HEK293 (cell line): ENCODE results near the gene MEAF6.

ENCODE experiments used
- CTCF ChIA-PET: fragments of 350-600 bp; formaldehyde crosslinking; extraction: SDS; loops from one replicate; lab custom pipeline; 2021; ENCODE audit warnings: antibody characterized with exemption; lab: Yijun Ruan, JAX
- POLR2A ChIA-PET: fragments of 300-600 bp; formaldehyde crosslinking; extraction: SDS; loops from one replicate; lab custom pipeline; 2020; ENCODE audit warnings: antibody characterized with exemption, inconsistent platforms; lab: Yijun Ruan, JAX
- H3K27ac ChIP-seq: fragments of 200-500 bp; sonication (Bioruptor generic); 2 replicates; pipeline ENCODE4 v1.5.1; 2014; ENCODE audit warnings: low read depth, low read length, control low read depth, inconsistent platforms; ENCODE audit errors: extremely low read depth
- H3K36me3 ChIP-seq, 2 experiments: fragments of 200-500 bp in 1 of 2; sonication (Bioruptor generic) in 1 of 2; 1 replicate in 1 of 2; 2 replicates in 1 of 2; pipeline ENCODE4 v1.5.1; 2014 to 2017; ENCODE audit warnings: inconsistent platforms in 2 of 2, low read length in 2 of 2; ENCODE audit not compliant: control insufficient read depth in 2 of 2, insufficient read depth in 1 of 2
- H3K4me1 ChIP-seq: fragments of 200-500 bp; sonication (Bioruptor generic); 2 replicates; pipeline ENCODE4 v1.5.1; 2014; ENCODE audit warnings: mild to moderate bottlenecking, low read length, inconsistent platforms; ENCODE audit not compliant: control insufficient read depth, insufficient read depth
- H3K4me3 ChIP-seq: 2 replicates; pipeline ENCODE4 v1.5.1; 2011; ENCODE audit warnings: low read depth, mild to moderate bottlenecking, control low read depth, low read length, moderate library complexity
- H3K9me3 ChIP-seq: fragments of 200-500 bp; sonication (Bioruptor generic); 2 replicates; pipeline ENCODE4 v1.5.1; 2014; ENCODE audit warnings: low read depth, low read length, inconsistent platforms; ENCODE audit not compliant: control insufficient read depth, insufficient read depth
- KLF17 ChIP-seq: fragments of 450-650 bp; formaldehyde crosslinking; IDR thresholded peaks from 2 replicates; pipeline ENCODE4 v1.5.1; 2016; ENCODE audit warnings: missing biosample characterization, missing genetic modification characterization
- PATZ1 ChIP-seq: fragments of 450-650 bp; formaldehyde crosslinking; IDR thresholded peaks from 2 replicates; pipeline ENCODE4 v1.5.1; 2016; ENCODE audit warnings: missing biosample characterization, missing genetic modification characterization
- SP3 ChIP-seq: fragments of 450-650 bp; formaldehyde crosslinking; IDR thresholded peaks from 2 replicates; pipeline ENCODE4 v1.5.1; 2016; ENCODE audit warnings: missing biosample characterization, missing genetic modification characterization
- SP7 ChIP-seq: fragments of 450-650 bp; formaldehyde crosslinking; IDR thresholded peaks from 2 replicates; pipeline ENCODE4 v1.5.1; 2016; ENCODE audit warnings: missing biosample characterization, missing genetic modification characterization
- ZFHX2 ChIP-seq: fragments of 450-650 bp; formaldehyde crosslinking; conservative IDR thresholded peaks from 2 replicates; pipeline ENCODE4 v1.5.1; 2016; ENCODE audit warnings: missing biosample characterization, missing genetic modification characterization
- ZIC2 ChIP-seq: fragments of 450-650 bp; formaldehyde crosslinking; IDR thresholded peaks from 2 replicates; pipeline ENCODE4 v1.5.1; 2016; ENCODE audit warnings: missing biosample characterization, missing genetic modification characterization
- ZNF2 ChIP-seq: fragments of 450-650 bp; formaldehyde crosslinking; IDR thresholded peaks from 2 replicates; pipeline ENCODE4 v1.5.1; 2016; ENCODE audit warnings: missing biosample characterization, missing genetic modification characterization
- ZNF324 ChIP-seq: fragments of 450-650 bp; formaldehyde crosslinking; IDR thresholded peaks from 2 replicates; pipeline ENCODE4 v1.5.1; 2016; ENCODE audit warnings: missing biosample characterization, missing genetic modification characterization
- ZNF341 ChIP-seq: fragments of 450-650 bp; formaldehyde crosslinking; IDR thresholded peaks from 2 replicates; pipeline ENCODE4; 2016; ENCODE audit warnings: low read depth, missing biosample characterization, missing genetic modification characterization
- ZNF366 ChIP-seq: fragments of 450-650 bp; formaldehyde crosslinking; conservative IDR thresholded peaks from 2 replicates; pipeline ENCODE4 v1.5.1; 2016; ENCODE audit warnings: missing biosample characterization, missing genetic modification characterization
- ZNF473 ChIP-seq: fragments of 450-650 bp; formaldehyde crosslinking; IDR thresholded peaks from 2 replicates; pipeline ENCODE4 v1.5.1; 2017; ENCODE audit warnings: missing biosample characterization, missing genetic modification characterization
- ZNF692 ChIP-seq: fragments of 450-650 bp; formaldehyde crosslinking; IDR thresholded peaks from 2 replicates; pipeline ENCODE4 v1.5.1; 2016; ENCODE audit warnings: missing biosample characterization, missing genetic modification characterization
- ZNF704 ChIP-seq: fragments of 450-650 bp; formaldehyde crosslinking; IDR thresholded peaks from 2 replicates; pipeline ENCODE4 v1.5.1; 2016; ENCODE audit warnings: missing biosample characterization, missing genetic modification characterization
- ZNF707 ChIP-seq: fragments of 450-650 bp; formaldehyde crosslinking; IDR thresholded peaks from 2 replicates; pipeline ENCODE4 v1.5.1; 2016; ENCODE audit warnings: missing biosample characterization, missing genetic modification characterization
- ZSCAN23 ChIP-seq: fragments of 450-650 bp; formaldehyde crosslinking; IDR thresholded peaks from 2 replicates; pipeline ENCODE4 v1.5.1; 2016; ENCODE audit warnings: missing biosample characterization, missing genetic modification characterization
- TF ChIP-seq, protein P1 (sequence below): fragments of 450-650 bp; formaldehyde crosslinking; IDR thresholded peaks from 2 replicates; pipeline ENCODE4 v1.5.1; 2016; ENCODE audit warnings: missing biosample characterization, missing genetic modification characterization, borderline replicate concordance
- TF ChIP-seq, protein P2 (sequence below): fragments of 450-650 bp; formaldehyde crosslinking; IDR thresholded peaks from 2 replicates; pipeline ENCODE4 v1.5.1; 2016; ENCODE audit warnings: missing biosample characterization, missing genetic modification characterization

The MEAF6 gene

DNA sequence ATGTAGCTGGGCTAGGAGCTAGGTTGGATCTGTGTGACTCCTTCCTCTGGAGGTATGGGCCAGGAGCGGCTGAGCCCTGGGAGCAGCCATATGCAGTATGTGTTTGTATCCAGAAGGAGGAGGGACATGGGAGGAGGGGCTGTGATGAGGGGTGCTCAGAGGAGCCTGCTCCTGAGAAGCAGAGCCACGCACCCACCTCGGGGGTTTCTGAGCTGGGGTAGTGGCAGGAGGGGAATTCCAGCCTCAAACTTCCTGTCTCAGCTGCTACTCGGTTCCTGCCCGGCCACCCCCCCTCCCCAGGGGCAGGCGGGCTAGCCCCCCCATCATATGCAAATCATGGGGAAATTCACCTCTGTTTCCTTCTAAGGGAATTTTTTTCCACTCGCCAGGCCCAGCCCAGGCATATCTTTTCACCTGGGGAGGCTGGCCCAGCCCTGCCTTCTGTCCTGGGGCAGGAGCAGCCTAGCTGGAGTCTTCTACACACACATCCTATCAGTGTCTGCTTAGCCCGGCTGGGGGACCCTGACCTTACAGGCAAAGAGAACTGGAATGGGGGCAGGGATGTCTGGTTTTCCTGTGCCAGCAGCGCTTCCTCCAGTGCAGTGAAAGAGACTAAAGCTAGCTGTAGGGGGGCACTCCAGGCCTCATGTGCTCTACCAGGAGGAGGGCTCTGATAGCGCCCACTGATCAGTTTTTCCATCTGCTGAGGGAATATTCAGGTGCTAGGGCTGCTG lies 37.2 kb downstream of the MEAF6 start:
- Histone ChIP-seq H3K4me1 (peaks cover 7% of the 10 kb centered on the region), H3K4me3 (peak overlapping the region; percentile 71), H3K36me3 (peaks cover 0 to 70% of the 10 kb centered on the region in 2 experiments; a peak in 1 of 3 replicates)
- TF ChIP-seq ZIC2 (tag by site-specific recombination) = peak; percentile 64; the same call in 1 of the 2 replicates
- TF ChIP-seq, protein P1, sequence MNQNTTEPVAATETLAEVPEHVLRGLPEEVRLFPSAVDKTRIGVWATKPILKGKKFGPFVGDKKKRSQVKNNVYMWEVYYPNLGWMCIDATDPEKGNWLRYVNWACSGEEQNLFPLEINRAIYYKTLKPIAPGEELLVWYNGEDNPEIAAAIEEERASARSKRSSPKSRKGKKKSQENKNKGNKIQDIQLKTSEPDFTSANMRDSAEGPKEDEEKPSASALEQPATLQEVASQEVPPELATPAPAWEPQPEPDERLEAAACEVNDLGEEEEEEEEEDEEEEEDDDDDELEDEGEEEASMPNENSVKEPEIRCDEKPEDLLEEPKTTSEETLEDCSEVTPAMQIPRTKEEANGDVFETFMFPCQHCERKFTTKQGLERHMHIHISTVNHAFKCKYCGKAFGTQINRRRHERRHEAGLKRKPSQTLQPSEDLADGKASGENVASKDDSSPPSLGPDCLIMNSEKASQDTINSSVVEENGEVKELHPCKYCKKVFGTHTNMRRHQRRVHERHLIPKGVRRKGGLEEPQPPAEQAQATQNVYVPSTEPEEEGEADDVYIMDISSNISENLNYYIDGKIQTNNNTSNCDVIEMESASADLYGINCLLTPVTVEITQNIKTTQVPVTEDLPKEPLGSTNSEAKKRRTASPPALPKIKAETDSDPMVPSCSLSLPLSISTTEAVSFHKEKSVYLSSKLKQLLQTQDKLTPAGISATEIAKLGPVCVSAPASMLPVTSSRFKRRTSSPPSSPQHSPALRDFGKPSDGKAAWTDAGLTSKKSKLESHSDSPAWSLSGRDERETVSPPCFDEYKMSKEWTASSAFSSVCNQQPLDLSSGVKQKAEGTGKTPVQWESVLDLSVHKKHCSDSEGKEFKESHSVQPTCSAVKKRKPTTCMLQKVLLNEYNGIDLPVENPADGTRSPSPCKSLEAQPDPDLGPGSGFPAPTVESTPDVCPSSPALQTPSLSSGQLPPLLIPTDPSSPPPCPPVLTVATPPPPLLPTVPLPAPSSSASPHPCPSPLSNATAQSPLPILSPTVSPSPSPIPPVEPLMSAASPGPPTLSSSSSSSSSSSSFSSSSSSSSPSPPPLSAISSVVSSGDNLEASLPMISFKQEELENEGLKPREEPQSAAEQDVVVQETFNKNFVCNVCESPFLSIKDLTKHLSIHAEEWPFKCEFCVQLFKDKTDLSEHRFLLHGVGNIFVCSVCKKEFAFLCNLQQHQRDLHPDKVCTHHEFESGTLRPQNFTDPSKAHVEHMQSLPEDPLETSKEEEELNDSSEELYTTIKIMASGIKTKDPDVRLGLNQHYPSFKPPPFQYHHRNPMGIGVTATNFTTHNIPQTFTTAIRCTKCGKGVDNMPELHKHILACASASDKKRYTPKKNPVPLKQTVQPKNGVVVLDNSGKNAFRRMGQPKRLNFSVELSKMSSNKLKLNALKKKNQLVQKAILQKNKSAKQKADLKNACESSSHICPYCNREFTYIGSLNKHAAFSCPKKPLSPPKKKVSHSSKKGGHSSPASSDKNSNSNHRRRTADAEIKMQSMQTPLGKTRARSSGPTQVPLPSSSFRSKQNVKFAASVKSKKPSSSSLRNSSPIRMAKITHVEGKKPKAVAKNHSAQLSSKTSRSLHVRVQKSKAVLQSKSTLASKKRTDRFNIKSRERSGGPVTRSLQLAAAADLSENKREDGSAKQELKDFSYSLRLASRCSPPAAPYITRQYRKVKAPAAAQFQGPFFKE (tag by site-specific recombination) = no peak
- TF ChIP-seq PATZ1 = peak; percentile 64
- 0 out of 2 replicates have a peak, but pooled peaks have one; percentile 9 for TF ChIP-seq SP3 (tag by site-specific recombination)
- TF ChIP-seq ZNF341 (tag by site-specific recombination) = 0 out of 2 replicates have a peak, but pooled peaks have one; percentile 6
- TF ChIP-seq ZNF704 = no peak
- TF ChIP-seq, all 188 proteins: peak for 4
- CTCF ChIA-PET = interaction anchor here (1.0 to 10.7 kb wide), 3 partner anchors 8 to 22 kb away, joined by 4 to 127 read pairs (median 25); no protein-coding TSS in a partner anchor
- POLR2A ChIA-PET = interaction anchor here (0.6 to 4.6 kb wide), 3 partner anchors 8 to 542 kb away, joined by 3 to 43 read pairs (median 3); partner anchors contain the start of gene SNIP1
- peak overlapping the region; percentile 37 for H3K27ac ChIP-seq
- no peaks in the 10 kb centered on the region for H3K9me3 ChIP-seq

GRCh38 chr1:37476460-37477197 lies 37.9 kb downstream of the MEAF6 start:
- peak overlapping the region; percentile 71 for H3K4me3 ChIP-seq
- no peaks in the 10 kb centered on the region for H3K9me3 ChIP-seq
- H3K36me3 ChIP-seq = peaks cover 0 to 62% of the 10 kb centered on the region in 2 experiments; a peak in 1 of 3 replicates
- ChIA-PET CTCF (interaction anchor here (1.0 to 10.7 kb wide), 4 partner anchors 9 to 38 kb away, joined by 4 to 127 read pairs (median 14); no protein-coding TSS in a partner anchor), POLR2A (interaction anchor here (0.6 to 4.6 kb wide), 7 partner anchors 9 to 1515 kb away, joined by 3 to 43 read pairs (median 4); partner anchors contain the start of genes MEAF6 and SNIP1)
- H3K27ac ChIP-seq = peak overlapping the region; percentile 37
- peaks cover 14% of the 10 kb centered on the region for H3K4me1 ChIP-seq
- peak; percentile 36; the same call in 1 of the 2 replicates for TF ChIP-seq ZFHX2 (tag by site-specific recombination)
- TF ChIP-seq ZNF324 (tag by site-specific recombination) = 0 out of 2 replicates have a peak, but pooled peaks have one; percentile 20
- TF ChIP-seq KLF17 (tag by site-specific recombination) = 0 out of 2 replicates have a peak, but pooled peaks have one; percentile 13
- peak; percentile 82; the same call in 1 of the 2 replicates for TF ChIP-seq ZNF692 (tag by site-specific recombination)
- TF ChIP-seq ZNF707 = no peak
- no peak for TF ChIP-seq ZNF473 (tag by site-specific recombination)
- TF ChIP-seq ZNF341 (tag by site-specific recombination) = peak; percentile 59
- no peak for TF ChIP-seq ZNF2 (tag by site-specific recombination)
- TF ChIP-seq, protein P2, sequence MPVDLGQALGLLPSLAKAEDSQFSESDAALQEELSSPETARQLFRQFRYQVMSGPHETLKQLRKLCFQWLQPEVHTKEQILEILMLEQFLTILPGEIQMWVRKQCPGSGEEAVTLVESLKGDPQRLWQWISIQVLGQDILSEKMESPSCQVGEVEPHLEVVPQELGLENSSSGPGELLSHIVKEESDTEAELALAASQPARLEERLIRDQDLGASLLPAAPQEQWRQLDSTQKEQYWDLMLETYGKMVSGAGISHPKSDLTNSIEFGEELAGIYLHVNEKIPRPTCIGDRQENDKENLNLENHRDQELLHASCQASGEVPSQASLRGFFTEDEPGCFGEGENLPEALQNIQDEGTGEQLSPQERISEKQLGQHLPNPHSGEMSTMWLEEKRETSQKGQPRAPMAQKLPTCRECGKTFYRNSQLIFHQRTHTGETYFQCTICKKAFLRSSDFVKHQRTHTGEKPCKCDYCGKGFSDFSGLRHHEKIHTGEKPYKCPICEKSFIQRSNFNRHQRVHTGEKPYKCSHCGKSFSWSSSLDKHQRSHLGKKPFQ (tag by site-specific recombination) = no peak
- peak; percentile 38; the same call in 1 of the 2 replicates for TF ChIP-seq SP7 (tag by site-specific recombination)
- TF ChIP-seq ZSCAN23 (tag by site-specific recombination) = no peak
- peak; percentile 89 for TF ChIP-seq ZNF366
